Embryonic facial prominence (tissue), 1 donor: ENCODE results near the gene B4GALT5.
"Not testable (repeated sequence)": the region's sequence is repeated elsewhere in the genome, so short reads cannot be mapped to it uniquely, and the experiment has no call there.

Source experiments
- DNase-seq: peaks from one replicate; pipeline ENCODE4 v3.0.0-alpha.2; 2016; ENCODE audit errors: extremely low spot score

The B4GALT5 gene

GRCh38 chr20:49679634-49680033, 34.0 kb downstream of the B4GALT5 start:
- no peak for DNase-seq

- no peak for DNase-seq
Measured at GRCh38 chr20:49677777-49678758, 35.6 kb downstream of the B4GALT5 start.

GRCh38 chr20:49676581-49677291, 36.9 kb downstream of the B4GALT5 start:
- DNase-seq: no peak

GRCh38 chr20:49675368-49676151, 38.1 kb downstream of the B4GALT5 start:
- DNase-seq: no peak

- no peak for DNase-seq
Measured at GRCh38 chr20:49674383-49675352, 39.0 kb downstream of the B4GALT5 start.

- DNase-seq: no peak
Measured at GRCh38 chr20:49672096-49672664, 41.5 kb downstream of the B4GALT5 start.

- DNase-seq: no peak
Measured at GRCh38 chr20:49671433-49671832, 42.2 kb downstream of the B4GALT5 start.

- no peak for DNase-seq
Measured at GRCh38 chr20:49669601-49670189, 44.0 kb downstream of the B4GALT5 start.

GRCh38 chr20:49668878-49669195, 44.8 kb downstream of the B4GALT5 start:
- not testable (repeated sequence) for DNase-seq

GRCh38 chr20:49668181-49668877, 45.3 kb downstream of the B4GALT5 start:
- DNase-seq: no peak

GRCh38 chr20:49666911-49667310, 46.8 kb downstream of the B4GALT5 start:
- DNase-seq: no peak

- no peak for DNase-seq
Measured at GRCh38 chr20:49665796-49666195, 47.9 kb downstream of the B4GALT5 start.

- no peak for DNase-seq
Measured at GRCh38 chr20:49664612-49665313, 48.9 kb downstream of the B4GALT5 start.

- no peak for DNase-seq
Measured at GRCh38 chr20:49663112-49663511, 50.6 kb downstream of the B4GALT5 start.

GRCh38 chr20:49661560-49662329, 51.9 kb downstream of the B4GALT5 start:
- DNase-seq: no peak

- no peak for DNase-seq
Measured at GRCh38 chr20:49660912-49661311, 52.8 kb downstream of the B4GALT5 start.

GRCh38 chr20:49659056-49659455, 54.6 kb downstream of the B4GALT5 start:
- DNase-seq: no peak

- DNase-seq: no peak
Measured at GRCh38 chr20:49658508-49658907, 55.2 kb downstream of the B4GALT5 start.
